GM18867 (cell line): ENCODE measurements around the gene DCP1A.

Source experiments
- ATAC-seq: cut with Tn5 transposase; IDR thresholded peaks from one replicate; pipeline ENCODE4 v1.9.1; 2021; ENCODE audit warnings: mild to moderate bottlenecking, moderate library complexity; ENCODE audit not compliant: unreplicated experiment

Gene DCP1A

DNA sequence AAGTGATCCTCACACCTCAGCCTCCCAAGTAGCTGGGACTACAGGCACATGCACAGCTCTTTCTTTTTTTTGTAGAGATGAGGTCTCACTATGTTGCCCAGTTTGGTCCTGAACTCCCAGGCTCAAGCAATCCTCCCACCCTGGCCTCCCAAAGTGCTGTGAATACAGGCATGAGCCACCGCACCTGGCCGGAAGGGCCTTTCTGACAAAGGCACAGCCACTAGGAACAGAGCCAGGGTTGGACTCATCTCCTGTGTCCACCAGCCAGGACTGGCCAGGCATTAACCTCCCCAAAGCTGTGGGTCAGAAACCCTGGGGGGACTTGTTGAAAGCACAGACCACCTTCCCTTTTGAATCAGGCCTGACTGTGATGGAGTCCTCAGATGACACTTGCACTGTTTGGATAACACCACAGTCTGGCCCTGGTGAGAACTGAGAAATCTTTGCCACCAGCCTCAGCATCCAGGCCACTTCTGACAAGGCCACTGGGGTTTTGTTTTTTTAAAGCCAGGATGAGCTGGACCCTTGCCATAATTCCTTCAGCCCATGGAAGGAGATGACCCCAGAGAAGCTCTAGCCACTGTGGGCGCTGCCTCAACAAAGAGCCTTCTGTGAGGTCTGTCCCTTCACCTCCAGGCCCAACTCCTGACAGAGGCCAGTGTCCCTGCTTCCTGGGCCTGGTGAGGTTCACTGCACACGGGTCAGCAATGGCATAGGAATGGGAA is 96.3 kb downstream of the DCP1A start:
- no peak for ATAC-seq

DNA sequence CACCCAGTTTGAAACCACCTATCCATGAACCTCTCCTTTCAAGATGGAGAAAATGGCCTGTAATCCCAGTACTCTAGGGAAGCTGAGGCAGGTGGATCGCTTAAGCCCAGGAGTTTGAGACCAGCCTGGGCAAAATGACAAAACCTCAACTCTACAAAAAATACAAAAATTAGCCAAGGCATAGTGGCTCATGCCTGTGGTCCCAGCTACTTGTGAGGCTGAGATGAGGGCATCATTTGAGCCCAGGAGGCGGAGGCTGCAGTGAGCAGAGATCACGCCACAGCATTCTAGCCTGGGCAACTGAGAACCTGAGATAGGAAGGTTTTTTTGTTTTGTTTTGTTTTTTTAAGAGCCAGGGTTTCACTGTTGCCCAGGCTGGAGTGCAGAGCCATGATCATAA is 96.9 kb downstream of the DCP1A start:
- ATAC-seq = no peak

DNA sequence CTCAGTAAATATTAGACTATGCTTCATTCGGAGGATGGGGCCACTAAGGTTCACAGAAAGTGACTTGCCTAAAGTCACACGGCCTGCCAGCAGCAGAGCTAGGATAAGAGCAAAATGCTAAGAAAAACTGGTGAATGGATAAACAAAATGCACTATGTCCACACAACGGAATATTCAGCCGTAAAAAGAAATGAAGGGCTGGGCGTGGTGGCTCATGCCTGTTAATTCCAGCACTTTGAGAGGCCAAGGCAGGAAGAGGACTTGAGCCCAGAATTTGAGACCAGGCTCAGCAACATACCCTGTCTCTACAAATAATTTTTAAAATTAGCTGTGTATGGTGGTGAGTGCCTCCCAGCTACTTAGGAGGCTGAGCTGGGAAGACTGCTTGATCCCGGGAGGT is 99.2 kb downstream of the DCP1A start:
- ATAC-seq = no peak

- no peak for ATAC-seq
Measured at GRCh38 chr3:53247619-53248018, 99.7 kb downstream of the DCP1A start.

- no peak for ATAC-seq
Measured at GRCh38 chr3:53244271-53244670, 103.1 kb downstream of the DCP1A start.

- ATAC-seq = no peak
Measured at GRCh38 chr3:53243785-53244184, 103.6 kb downstream of the DCP1A start.

- ATAC-seq = no peak
Measured at GRCh38 chr3:53243165-53243564, 104.2 kb downstream of the DCP1A start.

- no peak for ATAC-seq
Measured at GRCh38 chr3:53242642-53243041, 104.7 kb downstream of the DCP1A start.

DNA sequence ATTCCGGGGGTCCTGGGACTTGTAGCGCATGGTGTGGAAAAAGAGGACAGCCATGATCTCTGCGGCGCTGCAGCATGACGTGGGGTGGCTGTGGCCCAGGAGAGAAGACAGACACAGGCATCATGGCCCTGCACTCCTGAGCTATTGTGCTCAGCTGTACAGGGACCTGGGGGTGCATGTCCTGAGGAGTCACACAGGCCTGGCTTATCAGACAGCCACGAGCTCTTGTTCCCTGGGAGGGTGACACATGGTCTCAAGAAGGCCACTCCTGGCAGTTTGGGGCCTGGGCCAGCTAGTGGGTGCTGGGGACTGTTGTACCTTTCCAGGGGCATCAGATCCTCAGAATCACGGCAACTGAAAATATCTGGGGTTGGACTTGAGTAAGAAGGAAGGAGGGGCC is 105.2 kb downstream of the DCP1A start:
- ATAC-seq = no peak

GRCh38 chr3:53240989-53241972 is 106.1 kb downstream of the DCP1A start:
- ATAC-seq = no peak

DNA sequence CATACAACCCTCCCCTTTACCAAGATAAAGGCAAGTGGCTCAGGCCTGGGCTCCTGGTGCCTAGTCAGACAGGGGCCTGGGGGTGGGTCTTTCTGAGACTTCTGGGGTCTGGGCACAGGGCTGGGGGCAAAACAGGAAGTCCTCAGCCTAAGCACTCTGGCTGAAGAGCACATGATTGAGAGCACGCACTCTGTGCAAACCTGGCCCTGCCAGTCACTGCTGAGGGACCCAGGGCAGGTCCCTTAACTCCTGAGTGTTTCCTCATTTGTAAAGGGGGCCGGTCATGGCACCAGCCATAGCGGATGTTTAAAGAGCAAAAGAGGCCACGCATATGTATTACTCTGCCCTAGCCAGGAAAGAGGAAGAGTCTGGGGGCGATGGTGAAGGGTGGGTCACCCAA is 107.5 kb downstream of the DCP1A start:
- ATAC-seq = no peak

DNA sequence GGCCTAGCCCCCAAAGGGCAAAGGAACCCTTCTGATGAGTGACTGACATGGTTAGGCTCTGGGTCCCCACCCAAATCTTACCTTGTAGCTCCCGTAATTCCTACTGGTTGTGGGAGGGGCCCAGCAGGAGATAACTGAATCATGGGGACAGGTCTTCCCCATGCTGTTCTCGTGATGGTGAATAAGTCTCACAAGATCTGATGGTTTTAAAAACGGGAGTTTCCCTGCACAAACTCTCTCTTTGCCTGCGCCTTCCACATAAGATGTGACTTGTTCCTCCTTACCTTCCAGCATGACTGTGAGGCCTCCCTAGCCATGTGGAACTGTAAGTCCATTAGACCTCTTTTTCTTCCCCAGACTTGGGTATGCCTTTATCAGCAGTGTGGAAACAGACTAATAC is 108.5 kb downstream of the DCP1A start:
- ATAC-seq = no peak

DNA sequence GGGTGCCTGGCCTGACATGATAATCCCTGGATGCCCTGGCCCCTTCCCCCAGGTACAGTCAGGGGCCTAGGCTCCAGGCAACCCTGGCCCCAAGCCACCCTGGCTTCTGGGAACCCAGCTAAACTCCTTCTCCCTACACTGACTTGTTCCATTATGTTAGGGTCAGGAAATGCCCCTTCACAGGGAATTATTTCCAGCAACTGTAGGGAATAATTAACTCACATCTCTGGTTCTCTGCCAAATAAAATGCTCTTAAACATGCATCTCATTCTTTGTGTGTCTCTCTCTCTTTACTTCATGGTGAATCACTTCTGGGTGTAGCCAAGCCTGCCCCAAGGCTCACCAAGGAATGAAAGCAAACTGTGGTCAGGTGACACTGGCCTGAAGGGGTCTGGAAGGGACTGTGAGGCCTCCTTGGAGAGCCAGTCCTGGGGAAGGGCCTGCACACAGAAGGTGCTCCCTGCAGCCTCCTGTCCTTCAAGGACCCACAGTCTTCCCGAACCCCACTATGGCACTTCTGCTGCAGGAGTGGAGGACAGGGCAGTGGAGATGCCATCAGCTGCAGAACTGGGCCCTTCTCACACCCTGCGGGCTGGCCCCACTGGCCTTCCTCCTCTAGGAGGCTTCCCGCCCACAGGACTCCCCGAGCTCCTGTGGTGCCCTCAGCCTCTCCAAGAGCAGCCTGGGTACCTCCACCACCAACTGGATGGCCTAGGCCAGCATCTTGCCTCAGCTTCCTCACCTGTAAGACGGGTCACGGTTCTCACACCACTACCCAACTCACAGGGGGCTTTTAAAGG is 109.1 kb downstream of the DCP1A start:
- ATAC-seq = no peak

GRCh38 chr3:53236112-53236841 is 111.1 kb downstream of the DCP1A start:
- ATAC-seq = no peak

GRCh38 chr3:53235545-53235944 is 111.8 kb downstream of the DCP1A start:
- ATAC-seq = no peak

DNA sequence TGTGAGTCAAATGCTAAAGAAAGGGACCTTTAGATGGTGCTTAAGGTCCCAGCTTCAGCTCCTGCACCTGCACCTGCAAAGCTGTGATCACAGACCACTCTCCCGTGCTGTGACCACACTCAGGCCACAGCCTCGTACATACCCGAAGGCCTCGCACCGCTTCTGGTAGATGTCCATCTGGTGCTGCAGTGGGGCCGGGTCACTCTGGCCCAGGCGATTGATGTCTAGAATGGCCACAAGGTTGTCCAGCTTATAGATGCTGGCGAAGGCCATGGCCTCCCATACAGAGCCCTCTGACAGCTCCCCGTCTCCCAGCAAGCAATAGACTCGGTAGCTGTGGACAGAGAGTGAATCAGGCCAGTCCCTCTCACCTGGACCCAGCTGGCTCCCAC is 112.5 kb downstream of the DCP1A start:
- ATAC-seq = no peak

GRCh38 chr3:53234130-53234840 is 113.1 kb downstream of the DCP1A start:
- no peak for ATAC-seq
